Measurements from ENCODE around the gene APPL1. TPM values are rescaled to one million over a fixed set of nuclear protein-coding genes. Genes with fewer than 3 reads are reported as not detected.

Gene APPL1
- total RNA-seq, result 16.4 and 24.3 TPM in 2 replicates

GRCh38 chr3:57227204-57227929, at the start of gene APPL1:
Gene APPL1 (plus strand): TSS chr3:57227729. CDS start chr3:57227884, 155 bp downstream.

DNA sequence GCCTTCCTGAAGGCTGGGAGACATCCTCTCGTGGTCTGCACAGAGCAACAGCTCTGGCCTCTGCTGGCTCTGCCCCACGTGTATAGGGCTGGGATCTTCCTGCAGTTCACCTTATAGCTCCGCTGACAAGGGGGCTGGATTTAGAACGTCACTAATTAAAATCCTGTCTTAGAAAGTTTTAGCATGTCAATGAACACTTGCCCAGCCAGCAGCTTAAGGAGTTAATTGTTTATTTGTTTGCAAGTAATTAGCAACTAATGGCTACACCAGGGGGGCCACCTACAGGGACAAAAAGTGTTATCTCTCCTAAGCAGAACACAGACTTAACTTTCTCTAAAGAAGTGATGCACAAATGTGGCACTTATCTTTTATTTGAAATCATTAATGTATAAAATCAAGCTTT, 27.6 kb upstream of the APPL1 start, which contains the start of gene HESX1:
Gene HESX1 (minus strand): TSS at position 84 of the 403 bp plus-strand sequence. CDS start 60 bp downstream, at position 24.

DNA sequence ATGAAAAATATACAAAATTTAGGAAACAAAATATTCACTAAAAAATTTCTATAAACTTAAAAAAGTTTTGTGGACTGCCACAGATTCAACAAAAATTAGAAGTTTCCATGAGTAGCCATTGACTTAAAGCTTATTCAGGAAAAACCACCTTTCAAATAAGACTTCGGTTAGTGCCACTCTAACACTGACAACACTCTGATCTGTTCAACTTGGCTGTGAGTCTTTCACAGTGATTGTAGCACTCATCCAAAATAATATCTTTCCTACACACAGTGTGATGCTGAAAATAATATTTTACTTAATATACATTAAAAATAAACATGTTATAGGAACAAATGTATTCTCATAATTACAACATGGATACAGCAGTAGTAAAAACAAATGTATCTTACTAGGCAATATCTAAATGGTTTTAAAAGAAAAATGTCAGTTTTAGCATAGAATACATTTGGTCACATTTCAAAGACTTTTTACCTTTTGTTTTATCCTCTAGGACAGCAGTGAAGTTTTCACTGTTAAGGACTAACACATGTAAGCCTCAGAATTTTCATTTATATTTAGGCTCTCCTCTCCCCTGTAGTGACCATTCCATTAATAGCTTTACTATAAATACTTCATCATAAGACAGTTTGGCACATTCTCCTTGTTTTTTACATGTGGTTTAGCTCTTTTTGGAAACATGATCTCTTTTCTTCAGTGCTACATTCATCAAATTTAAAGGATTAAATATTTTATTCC, 64.8 kb downstream of the APPL1 start, which contains the start of gene ASB14:
Gene ASB14 (minus strand): TSS at position 527 of the 738 bp plus-strand sequence. CDS start 652 bp downstream, outside the sequence.

Other genes starting within 250 kb of the APPL1 start
- gene SPATA12, start 167.1 kb upstream of the APPL1 start, total RNA-seq, result not detected in 2 replicates
- gene IL17RD, start 62.4 kb upstream of the APPL1 start, total RNA-seq, result 1.3 and 3.6 TPM in 2 replicates
- gene HESX1, start 27.8 kb upstream of the APPL1 start, total RNA-seq, result 0.16 TPM in 1 of 2 replicates, not detected in the other
- not detected in 2 replicates for gene ASB14, start 65.0 kb downstream of the APPL1 start, total RNA-seq

Data from cardiac atrium fibroblast (primary cell).